ENCODE data around the gene BORCS6.

- TF ChIP-seq JUND (IDR thresholded peaks at IDR 0.05), result peak; percentile 71 to 72
- TF ChIP-seq MAX (IDR thresholded peaks at IDR 0.05), result peak; percentile 82
- no peak for TF ChIP-seq CTCF (IDR thresholded peaks at IDR 0.05; ENCODE audit: low read depth, low read length, missing input control)
- TF ChIP-seq SP1 (IDR thresholded peaks at IDR 0.05), result peak; percentile 91
- TF ChIP-seq REST (IDR thresholded peaks at IDR 0.05), result peak; percentile 64
- peak in 1 of 2 donors; percentile 16 for TF ChIP-seq EGR1 (IDR thresholded peaks at IDR 0.05; ENCODE audit: low read depth in 2 of 2)
- peak; percentile 86 for TF ChIP-seq YY1 (IDR thresholded peaks at IDR 0.05)
Measured at GRCh38 chr17:8187517-8188262, 2.3 kb downstream of the BORCS6 start.

Data from liver (tissue), 3 donors.